22Rv1 (cell line): ENCODE measurements around the gene GNB1L.

Experiments used
- CTCF ChIP-seq: fragments of 450-650 bp; IDR thresholded peaks from 2 replicates; pipeline ENCODE4 v1.5.1; 2017; ENCODE audit warnings: mild to moderate bottlenecking
- ZFX ChIP-seq: fragments of 450-650 bp; IDR thresholded peaks from 2 replicates; pipeline ENCODE4 v1.6.1; 2017; ENCODE audit warnings: antibody characterized with exemption, borderline replicate concordance

DNA sequence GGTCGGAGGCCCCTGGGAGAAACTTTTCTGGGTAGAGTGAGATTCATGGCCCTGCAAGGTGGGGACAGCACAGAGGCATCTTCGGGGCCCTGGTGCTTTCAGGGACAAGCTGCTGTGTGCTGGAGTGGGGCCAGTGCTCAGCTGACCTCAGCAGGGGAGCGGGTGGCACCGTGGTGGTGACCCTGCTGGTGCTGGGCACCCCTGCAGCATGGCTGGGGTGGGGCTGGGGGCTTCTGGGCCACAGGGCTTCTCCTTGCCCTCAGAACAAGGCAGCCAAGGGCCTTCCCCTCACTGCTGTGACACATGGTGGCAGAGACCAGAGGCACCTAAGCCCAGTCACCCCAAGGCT is 24.9 kb upstream of the GNB1L start:
- TF ChIP-seq CTCF (no peak), ZFX (no peak)
